Measurements from ENCODE around the gene NHLRC3. TPM values are rescaled to one million over a fixed set of nuclear protein-coding genes. Genes with fewer than 3 reads are reported as not detected.

Gene NHLRC3
- total RNA-seq, 5 donors from 2014 or later (not counting 1 experiment from before 2014, with no cell fraction given) = 16.0 to 22.3 (median 21.8) TPM

GRCh38 chr13:39095500-39095899 is 57.2 kb downstream of the NHLRC3 start:
- no peaks in the 10 kb centered on the region for H3K4me1 ChIP-seq (ENCODE audit: control insufficient read depth in 1 of 2, extremely low read depth in 1 of 2, insufficient read depth in 2 of 2, low read length in 2 of 2)
- Mint-ChIP-seq H3K27ac (no peak overlapping the region), H3K36me3 (no peaks in the 10 kb centered on the region), H3K4me1 (peaks cover 0 to 20% (median 7%) of the 10 kb centered on the region in 3 donors), H3K27me3 (no peaks in the 10 kb centered on the region), H3K9me3 (no peaks in the 10 kb centered on the region), H3K4me3 (no peak overlapping the region)
- WGBS (ENCODE audit: insufficient coverage) = no CpG with 5 or more reads among the region's 2 CpGs
- no peak for ATAC-seq (replicated peaks in 1 of 4)
- no peak overlapping the region for H3K4me3 ChIP-seq (ENCODE audit: control insufficient read depth in 1 of 2, extremely low read depth in 1 of 2, low read length in 1 of 2)
- no peaks in the 10 kb centered on the region for H3K36me3 ChIP-seq (ENCODE audit: control insufficient read depth in 2 of 2, extremely low read depth in 1 of 2, insufficient read depth in 1 of 2, low read length in 1 of 2)
- no peaks in the 10 kb centered on the region for H3K27me3 ChIP-seq (replicated peaks in 1 of 2; ENCODE audit: control insufficient read depth in 2 of 2, extremely low read depth in 1 of 2, insufficient read depth in 2 of 2, low read length in 1 of 2)
- no peak for DNase-seq
- ChIA-PET CTCF (no interaction called here), POLR2A (interaction anchor here in 1 of 2 donors (0.5 kb wide), 1 partner anchor 1149 kb away, joined by 3 read pairs; no protein-coding TSS in a partner anchor)
- H3K9me3 ChIP-seq = no peaks in the 10 kb centered on the region
- H3K27ac ChIP-seq (ENCODE audit: low read length) = no peak overlapping the region

GRCh38 chr13:39099231-39099630 is 61.0 kb downstream of the NHLRC3 start:
- H3K9me3 Mint-ChIP-seq = no peaks in the 10 kb centered on the region
- H3K4me3 ChIP-seq (ENCODE audit: control insufficient read depth in 1 of 2, extremely low read depth in 1 of 2, low read length in 1 of 2) = no peak overlapping the region
- DNase-seq (no peak), ATAC-seq (replicated peaks in 1 of 4) (no peak)
- no peaks in the 10 kb centered on the region for H3K9me3 ChIP-seq
- H3K27ac Mint-ChIP-seq = no peak overlapping the region
- H3K4me1 Mint-ChIP-seq = peaks cover 0 to 19% (median 7%) of the 10 kb centered on the region in 3 donors
- ChIA-PET CTCF (no interaction called here), POLR2A (no interaction called here)
- H3K4me1 ChIP-seq (ENCODE audit: control insufficient read depth in 1 of 2, extremely low read depth in 1 of 2, insufficient read depth in 2 of 2, low read length in 2 of 2) = no peaks in the 10 kb centered on the region
- no peaks in the 10 kb centered on the region for H3K36me3 Mint-ChIP-seq
- no peaks in the 10 kb centered on the region for H3K27me3 ChIP-seq (replicated peaks in 1 of 2; ENCODE audit: control insufficient read depth in 2 of 2, extremely low read depth in 1 of 2, insufficient read depth in 2 of 2, low read length in 1 of 2)
- no peak overlapping the region for H3K4me3 Mint-ChIP-seq
- no peak overlapping the region for H3K27ac ChIP-seq (ENCODE audit: low read length)
- peaks cover 0 to 6% of the 10 kb centered on the region in 2 donors for H3K27me3 Mint-ChIP-seq
- no peaks in the 10 kb centered on the region for H3K36me3 ChIP-seq (ENCODE audit: control insufficient read depth in 2 of 2, extremely low read depth in 1 of 2, insufficient read depth in 1 of 2, low read length in 1 of 2)

Other genes with a start within 250 kb of the NHLRC3 start
- gene STOML3, start 47.6 kb upstream of the NHLRC3 start, total RNA-seq = not detected
- 10 to 100 TPM; 40.1 to 50.7 (median 45.1) TPM for gene PROSER1, start 367 bp upstream of the NHLRC3 start, total RNA-seq

Data from T-cell (primary cell).